ENCODE results near the gene PLXNA2.

The PLXNA2 gene

GRCh38 chr1:208084764-208085163 is 159.4 kb downstream of the PLXNA2 start:
- POLR2A ChIA-PET = no interaction called here
- DNase-seq (ENCODE audit: low read depth, low spot score) = no peak
- no peak overlapping the region for H3K4me3 ChIP-seq (ENCODE audit: low read depth, low read length)
- no peak for TF ChIP-seq CTCF (IDR thresholded peaks at IDR 0.05; ENCODE audit: insufficient read depth, low read length, missing control alignments)
- CTCF ChIA-PET = interaction anchor here (1.1 to 6.2 kb wide), 7 partner anchors 9 to 162 kb away, joined by 3 to 47 read pairs (median 7); partner anchors contain the start of gene PLXNA2

DNA sequence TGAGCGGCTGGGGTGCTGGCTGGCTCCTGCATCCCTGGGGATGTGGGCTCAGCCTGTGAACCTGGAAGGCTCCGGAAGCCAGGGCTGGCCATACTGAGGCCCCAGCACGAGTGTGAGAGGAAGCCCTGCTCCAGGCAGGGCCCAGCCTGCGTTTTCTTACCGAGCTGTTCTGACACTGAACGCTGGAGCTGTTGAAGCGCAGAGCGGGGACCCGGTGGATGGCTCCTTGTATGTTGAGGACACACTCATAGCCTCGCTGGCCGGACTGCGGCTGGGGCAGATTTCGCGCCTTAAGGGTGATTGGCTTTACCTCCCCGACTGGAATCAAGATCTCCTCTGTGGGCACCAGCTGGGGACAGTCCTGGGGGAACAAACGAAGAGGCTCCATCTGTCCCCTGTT is 160.0 kb downstream of the PLXNA2 start:
- TF ChIP-seq CTCF (IDR thresholded peaks at IDR 0.05; ENCODE audit: insufficient read depth, low read length, missing control alignments) = no peak
- POLR2A ChIA-PET = no interaction called here
- CTCF ChIA-PET = interaction anchor here (1.1 to 6.2 kb wide), 6 partner anchors 9 to 162 kb away, joined by 3 to 47 read pairs (median 10); partner anchors contain the start of gene PLXNA2
- H3K4me3 ChIP-seq (ENCODE audit: low read depth, low read length) = no peak overlapping the region
- no peak for DNase-seq (ENCODE audit: low read depth, low spot score)

DNA sequence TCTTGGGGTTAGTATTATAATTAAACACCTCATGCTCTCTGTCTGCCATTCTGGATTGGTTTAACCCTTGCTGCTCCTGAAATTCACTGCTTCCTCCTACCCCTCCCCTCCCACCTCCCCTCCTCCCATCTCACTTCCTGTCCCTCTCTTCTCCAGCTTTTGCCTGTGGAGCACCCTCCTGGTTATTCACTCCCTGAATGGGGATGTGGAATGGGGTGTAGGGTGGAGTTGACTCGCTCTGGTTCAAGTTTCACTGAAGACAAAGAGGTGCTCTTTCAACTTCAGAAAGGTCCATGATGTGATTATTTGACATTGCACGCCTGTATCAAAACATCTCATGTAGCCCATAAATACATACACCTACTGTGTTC is 160.5 kb downstream of the PLXNA2 start:
- CTCF ChIA-PET = interaction anchor here (1.3 to 6.2 kb wide), 6 partner anchors 10 to 168 kb away, joined by 3 to 47 read pairs (median 29); partner anchors contain the start of gene PLXNA2
- POLR2A ChIA-PET = no interaction called here
- no peak for DNase-seq (ENCODE audit: low read depth, low spot score)
- H3K4me3 ChIP-seq (ENCODE audit: low read depth, low read length) = no peak overlapping the region
- TF ChIP-seq CTCF (IDR thresholded peaks at IDR 0.05; ENCODE audit: insufficient read depth, low read length, missing control alignments) = no peak

GRCh38 chr1:208083016-208083714 is 161.0 kb downstream of the PLXNA2 start:
- CTCF ChIA-PET = interaction anchor here (0.9 to 6.2 kb wide), 9 partner anchors 10 to 176 kb away, joined by 3 to 47 read pairs (median 5); partner anchors contain the start of gene PLXNA2

DNA sequence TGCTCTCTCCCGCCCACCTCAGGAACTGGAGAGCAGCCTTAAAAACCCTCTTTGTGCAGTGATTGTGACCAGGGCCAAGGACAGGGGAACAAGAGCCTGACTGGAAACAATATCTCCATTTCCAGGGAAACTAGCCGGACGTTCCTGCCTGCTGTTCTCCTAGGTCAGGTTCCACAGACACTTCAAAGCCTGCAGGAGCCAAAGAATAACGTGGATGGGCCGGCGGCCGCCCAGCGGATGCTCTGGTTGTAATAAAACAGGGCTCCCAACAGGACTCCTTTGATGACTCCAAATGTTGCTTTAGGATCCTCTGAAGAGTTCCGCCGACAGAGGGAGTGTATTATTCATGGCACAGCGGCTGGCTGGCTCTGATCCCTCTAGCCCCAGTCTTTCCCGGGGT is 162.2 kb downstream of the PLXNA2 start:
- peak; percentile 16 for TF ChIP-seq CTCF (IDR thresholded peaks at IDR 0.05; ENCODE audit: insufficient read depth, low read length, missing control alignments)
- ChIA-PET CTCF (interaction anchor here (0.6 to 6.2 kb wide), 14 partner anchors 9 to 177 kb away, joined by 3 to 47 read pairs (median 5); partner anchors contain the start of gene PLXNA2), POLR2A (no interaction called here)
- H3K4me3 ChIP-seq (ENCODE audit: low read depth, low read length) = no peak overlapping the region
- DNase-seq (ENCODE audit: low read depth, low spot score) = no peak

More at GRCh38 chr1:208083016-208083714, 161.0 kb downstream of the PLXNA2 start:
- no peak overlapping the region for H3K4me3 ChIP-seq (ENCODE audit: low read depth, low read length)
- no peak for DNase-seq (ENCODE audit: low read depth, low spot score)
- POLR2A ChIA-PET = no interaction called here
- TF ChIP-seq CTCF (IDR thresholded peaks at IDR 0.05; ENCODE audit: insufficient read depth, low read length, missing control alignments) = no peak
